Ectodermal cell (in vitro differentiated cells): ENCODE results near the gene CBX7.

Source experiments
- H3K27ac ChIP-seq: 2 replicates; pipeline ENCODE4 v1.7.0; 2013; ENCODE audit warnings: mild to moderate bottlenecking, low read depth, low read length; ENCODE audit not compliant: insufficient read depth, poor library complexity, severe bottlenecking
- H3K27me3 ChIP-seq: 2 replicates; pipeline ENCODE4 v1.7.0; 2013; ENCODE audit warnings: mild to moderate bottlenecking, low read length; ENCODE audit not compliant: insufficient read depth, control insufficient read depth, poor library complexity, severe bottlenecking
- H3K36me3 ChIP-seq: one replicate; pipeline ENCODE4 v1.7.0; 2013; ENCODE audit warnings: low read length; ENCODE audit not compliant: control insufficient read depth, insufficient read depth
- H3K4me1 ChIP-seq: one replicate; pipeline ENCODE4 v1.7.0; 2013; ENCODE audit warnings: low read length; ENCODE audit not compliant: control insufficient read depth, insufficient read depth
- H3K4me3 ChIP-seq: 2 replicates; pipeline ENCODE4 v1.7.0; 2013; ENCODE audit warnings: low read depth, low read length, control low read depth; ENCODE audit not compliant: insufficient read depth
- H3K9me3 ChIP-seq: 2 replicates; pipeline ENCODE4 v1.7.0; 2013; ENCODE audit warnings: mild to moderate bottlenecking, low read length, moderate library complexity; ENCODE audit not compliant: control insufficient read depth
- WGBS, 2 experiments: methylation state at CpG; one replicate each; pipeline ENCODE4 v1.1.7; 2013; ENCODE audit warnings: missing lambda C conversion rate in 2 of 2; 5-methylcytosine and 5-hydroxymethylcytosine counted together

The CBX7 gene

DNA sequence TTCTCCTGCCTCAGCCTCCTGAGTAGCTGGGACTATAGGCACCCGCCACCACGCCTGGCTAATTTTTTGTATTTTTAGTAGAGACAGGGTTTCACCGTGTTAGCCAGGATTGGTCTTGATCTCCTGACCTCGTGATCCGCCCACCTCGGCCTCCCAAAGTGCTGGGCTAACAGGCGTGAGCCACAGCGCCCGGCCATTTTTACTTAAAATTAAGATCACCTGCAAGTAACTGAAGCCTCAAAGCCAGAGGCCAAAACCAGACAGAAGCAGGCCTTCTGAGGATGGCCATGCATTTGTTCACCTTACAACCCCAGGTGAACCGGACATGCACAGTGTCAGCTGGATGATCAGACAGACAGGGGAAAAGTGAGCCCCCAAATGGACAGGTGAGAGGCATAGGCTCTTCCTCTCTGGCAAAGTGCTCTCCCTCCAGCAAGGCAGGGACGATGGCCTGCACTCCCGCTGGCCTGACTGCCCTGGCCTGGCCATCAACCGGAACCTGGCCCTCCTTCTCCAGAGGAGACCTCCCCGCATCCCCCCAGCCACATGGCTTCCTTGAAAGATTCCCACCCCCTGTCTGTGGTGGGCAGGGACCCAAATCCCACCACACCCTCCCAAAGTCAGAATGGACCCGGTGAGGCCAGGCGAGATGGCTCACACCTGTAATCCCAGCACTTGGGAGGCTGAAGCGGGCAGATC lies 29.6 kb downstream of the CBX7 start:
- WGBS, 2 experiments, result 87 to 94% methylated on average over 17 of the region's 17 CpGs
- Histone ChIP-seq H3K27ac (no peak overlapping the region), H3K27me3 (no peaks in the 10 kb centered on the region), H3K36me3 (no peaks in the 10 kb centered on the region), H3K9me3 (no peaks in the 10 kb centered on the region), H3K4me1 (peaks cover 7% of the 10 kb centered on the region), H3K4me3 (no peak overlapping the region)

DNA sequence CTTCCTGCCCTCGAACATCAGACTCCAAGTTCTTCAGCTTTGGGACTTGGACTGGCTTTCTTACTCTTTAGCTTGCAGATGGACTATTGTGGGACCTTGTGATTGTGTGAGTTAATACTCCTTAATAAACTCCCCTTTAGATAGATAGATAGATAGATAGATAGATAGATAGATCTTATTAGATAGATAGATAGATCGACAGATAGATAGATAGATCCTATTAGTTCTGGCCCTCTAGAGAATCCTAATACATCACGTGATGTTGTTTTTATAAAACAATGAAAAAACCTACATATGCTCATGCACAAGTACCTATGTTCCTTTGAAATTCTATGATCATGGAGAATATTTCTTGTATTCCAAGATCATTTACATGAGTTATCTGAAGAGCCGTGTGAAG lies 31.5 kb downstream of the CBX7 start:
- Histone ChIP-seq H3K9me3 (no peaks in the 10 kb centered on the region), H3K4me1 (peaks cover 7% of the 10 kb centered on the region), H3K27ac (no peak overlapping the region), H3K4me3 (no peak overlapping the region), H3K27me3 (no peaks in the 10 kb centered on the region), H3K36me3 (no peaks in the 10 kb centered on the region)
- WGBS, 2 experiments, result 88 to 97% methylated on average over 2 to 4 of the region's 4 CpGs

DNA sequence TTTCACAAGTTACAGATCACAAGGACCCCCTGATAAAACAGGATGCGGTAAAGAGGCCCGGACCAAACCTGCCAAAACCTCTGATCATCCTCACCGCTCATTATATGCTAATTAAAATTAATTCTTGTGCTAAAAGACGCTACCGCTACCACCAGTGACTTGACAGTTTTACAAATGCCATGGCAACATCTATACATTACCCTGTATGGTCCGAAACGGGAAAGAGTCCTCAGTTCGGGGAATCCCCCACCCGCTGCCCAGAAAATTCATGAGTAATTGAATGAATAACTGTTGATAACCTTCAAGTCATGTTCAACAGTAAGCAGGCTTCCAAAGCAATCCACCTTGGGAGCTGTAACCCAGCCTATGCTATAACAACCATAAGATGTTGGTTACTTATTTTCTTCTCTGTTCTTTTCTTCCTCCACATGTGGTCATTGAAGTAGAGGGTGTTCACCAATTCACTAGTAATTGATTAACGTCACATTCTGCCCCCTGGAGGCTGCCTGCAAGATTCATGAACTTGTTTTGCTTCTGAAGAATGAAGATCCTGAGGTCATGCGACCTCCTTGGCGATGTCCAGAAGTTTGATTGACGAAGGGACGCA lies 34.8 kb downstream of the CBX7 start:
- 79 to 82% methylated on average over 14 of the region's 14 CpGs for WGBS, 2 experiments
- no peak overlapping the region for H3K4me3 ChIP-seq
- H3K4me1 ChIP-seq, result no peaks in the 10 kb centered on the region
- peaks cover 19% of the 10 kb centered on the region for H3K27me3 ChIP-seq
- no peaks in the 10 kb centered on the region for H3K9me3 ChIP-seq
- no peaks in the 10 kb centered on the region for H3K36me3 ChIP-seq
- no peak overlapping the region for H3K27ac ChIP-seq

DNA sequence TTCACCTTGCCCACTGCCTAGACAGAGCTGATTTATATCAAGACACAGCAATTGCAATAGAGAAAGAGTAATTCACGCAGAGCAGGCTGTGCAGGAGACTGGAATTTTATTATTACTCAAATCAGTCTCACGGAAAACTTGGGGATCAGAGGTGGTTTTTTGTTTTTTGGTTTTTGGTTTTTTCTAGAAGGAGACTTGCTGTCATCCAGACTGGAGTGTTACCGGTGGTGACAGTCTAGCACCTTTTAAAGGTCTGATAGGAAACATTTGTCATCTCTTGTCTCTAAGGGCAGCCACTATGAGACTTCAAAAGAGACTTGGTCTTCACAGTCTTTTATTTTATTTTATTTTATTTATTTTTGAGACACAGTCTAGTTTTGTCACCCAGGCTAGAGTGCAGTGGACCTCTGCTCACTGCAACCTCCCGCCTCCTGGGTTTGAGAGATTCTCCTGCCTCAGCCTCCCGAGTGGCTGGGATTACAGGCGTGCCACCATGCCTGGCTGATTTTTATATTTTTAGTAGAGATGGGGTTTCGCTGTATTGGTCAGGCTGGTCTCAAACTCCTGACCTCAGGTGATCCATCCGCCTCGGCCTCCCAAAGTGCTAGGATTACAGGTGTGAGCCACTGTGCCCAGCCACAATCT lies 36.4 kb downstream of the CBX7 start:
- peaks cover 2% of the 10 kb centered on the region for H3K4me1 ChIP-seq
- peaks cover 19% of the 10 kb centered on the region for H3K27me3 ChIP-seq
- H3K4me3 ChIP-seq, result no peak overlapping the region
- H3K36me3 ChIP-seq, result no peaks in the 10 kb centered on the region
- no peaks in the 10 kb centered on the region for H3K9me3 ChIP-seq
- H3K27ac ChIP-seq, result no peak overlapping the region
- 94 to 96% methylated on average over 9 of the region's 9 CpGs for WGBS, 2 experiments

DNA sequence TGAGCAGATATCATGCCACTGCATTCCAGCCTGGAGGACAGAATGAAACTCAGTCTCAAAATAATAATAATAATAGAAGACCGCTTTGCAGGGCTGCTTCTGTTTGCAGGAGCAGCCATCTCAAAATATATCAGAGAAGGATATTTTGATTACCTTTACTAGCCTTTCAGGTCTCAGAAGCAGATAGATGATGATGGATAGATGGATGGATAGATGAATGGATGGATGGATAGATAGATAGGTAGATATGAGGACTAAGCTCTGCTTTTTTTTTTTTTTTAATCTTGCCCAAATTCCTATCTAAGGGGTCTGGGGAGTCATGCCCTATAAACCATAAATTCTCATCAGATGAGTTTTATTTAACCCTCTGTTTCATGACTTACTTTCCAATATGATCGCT lies 36.9 kb downstream of the CBX7 start:
- peaks cover 19% of the 10 kb centered on the region for H3K27me3 ChIP-seq
- 85 to 100% methylated on average over 1 to 2 of the region's 2 CpGs for WGBS, 2 experiments

DNA sequence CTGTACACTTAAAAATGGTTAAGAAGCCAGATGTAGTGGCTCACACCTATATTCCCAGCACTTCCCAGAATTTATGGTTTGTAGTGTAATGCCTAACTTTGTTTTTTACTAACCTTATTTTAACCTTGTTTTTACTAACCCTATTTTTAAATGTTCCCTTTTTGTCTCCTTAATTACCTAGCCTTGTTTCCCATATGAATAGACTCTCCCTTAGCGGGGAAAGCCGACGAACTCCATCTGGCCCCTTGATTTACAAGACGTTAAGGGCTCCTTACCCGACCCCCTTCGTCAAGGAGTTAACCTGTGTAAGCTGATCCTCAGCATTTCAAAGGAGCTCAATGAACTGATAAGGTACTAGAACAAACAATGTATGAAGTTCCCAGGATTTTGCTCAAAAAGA lies 38.4 kb downstream of the CBX7 start:
- Histone ChIP-seq H3K27ac (no peak overlapping the region), H3K4me1 (peaks cover 6% of the 10 kb centered on the region), H3K9me3 (no peaks in the 10 kb centered on the region), H3K36me3 (no peaks in the 10 kb centered on the region), H3K4me3 (no peak overlapping the region), H3K27me3 (peaks cover 19% of the 10 kb centered on the region)
- WGBS, 2 experiments, result 2 to 3% methylated on average over 6 of the region's 6 CpGs

More for the DNA sequence above, 36.9 kb downstream of the CBX7 start:
- Histone ChIP-seq H3K36me3 (no peaks in the 10 kb centered on the region), H3K4me1 (peaks cover 6% of the 10 kb centered on the region), H3K4me3 (no peak overlapping the region), H3K9me3 (no peaks in the 10 kb centered on the region), H3K27ac (no peak overlapping the region)

DNA sequence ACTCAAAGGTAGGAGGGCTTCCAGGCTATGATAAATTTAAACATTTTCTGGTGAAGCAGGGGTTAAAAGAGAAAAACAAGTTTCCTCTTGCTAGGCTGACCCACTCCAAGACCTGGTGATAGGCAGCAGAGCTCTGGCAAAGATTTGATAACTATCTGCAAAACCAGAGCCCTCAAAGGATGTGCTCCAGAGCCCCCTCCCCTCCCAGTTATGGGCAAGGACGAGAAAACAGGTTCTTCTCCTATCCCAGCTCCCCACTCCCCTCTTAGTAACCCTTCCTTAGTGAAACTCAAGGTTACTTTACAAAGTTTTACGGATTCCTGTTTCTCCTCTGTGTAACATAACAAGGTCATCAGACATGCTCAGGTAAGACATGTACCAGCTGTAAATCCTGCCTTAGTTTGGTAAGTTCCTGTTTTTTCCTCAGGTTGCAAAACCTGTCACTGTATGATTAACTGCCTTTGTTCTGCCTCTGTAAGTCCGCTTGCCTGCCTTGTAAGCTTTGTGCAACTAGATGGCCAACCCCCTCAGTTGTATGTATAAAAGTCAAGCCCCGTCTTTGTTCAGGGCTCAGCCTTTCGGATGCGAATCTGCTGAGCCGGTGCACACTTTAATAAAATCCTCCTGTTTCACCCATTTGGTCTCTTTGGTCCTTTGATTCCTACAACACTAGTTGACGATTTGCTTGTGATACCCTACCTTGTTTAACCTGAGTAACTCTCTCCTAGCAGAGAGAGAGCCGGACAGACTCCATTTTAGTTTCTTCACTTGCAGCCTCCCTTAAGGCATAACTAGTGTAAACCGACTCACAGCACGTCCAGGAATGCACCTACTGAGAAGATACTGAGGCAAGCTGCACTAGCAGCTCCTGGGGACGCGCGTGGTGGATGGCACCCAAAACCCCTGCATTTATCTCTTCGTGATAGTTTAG lies 41.6 kb downstream of the CBX7 start:
- no peak overlapping the region for H3K4me3 ChIP-seq
- no peaks in the 10 kb centered on the region for H3K9me3 ChIP-seq
- WGBS, 2 experiments, result 67 to 68% methylated on average over 15 of the region's 15 CpGs
- peaks cover 19% of the 10 kb centered on the region for H3K27me3 ChIP-seq
- H3K27ac ChIP-seq, result no peak overlapping the region
- H3K36me3 ChIP-seq, result no peaks in the 10 kb centered on the region
- H3K4me1 ChIP-seq, result peaks cover 6% of the 10 kb centered on the region

DNA sequence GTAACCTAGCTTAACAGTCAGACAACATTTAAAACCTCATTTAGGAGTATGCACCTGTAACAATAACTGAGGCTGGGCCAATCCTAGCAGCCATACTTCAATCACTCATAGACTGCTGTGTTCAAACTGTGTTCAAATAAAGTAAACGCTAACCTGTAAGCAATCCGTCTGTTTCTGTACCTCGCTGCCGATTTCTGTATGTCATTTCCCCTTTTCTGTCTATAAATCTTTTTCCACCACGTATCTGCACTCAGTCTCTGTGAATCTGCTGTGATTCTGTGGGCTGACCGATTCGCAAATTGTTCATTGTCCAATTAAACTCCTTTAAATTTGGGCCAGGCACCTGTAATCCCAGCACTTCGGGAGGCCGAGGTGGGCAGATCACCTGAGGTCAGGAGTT lies 43.1 kb downstream of the CBX7 start:
- 91 to 92% methylated on average over 9 of the region's 9 CpGs for WGBS, 2 experiments
- Histone ChIP-seq H3K4me1 (peaks cover 6% of the 10 kb centered on the region), H3K27me3 (peaks cover 7% of the 10 kb centered on the region), H3K9me3 (no peaks in the 10 kb centered on the region), H3K27ac (no peak overlapping the region), H3K4me3 (no peak overlapping the region), H3K36me3 (no peaks in the 10 kb centered on the region)

DNA sequence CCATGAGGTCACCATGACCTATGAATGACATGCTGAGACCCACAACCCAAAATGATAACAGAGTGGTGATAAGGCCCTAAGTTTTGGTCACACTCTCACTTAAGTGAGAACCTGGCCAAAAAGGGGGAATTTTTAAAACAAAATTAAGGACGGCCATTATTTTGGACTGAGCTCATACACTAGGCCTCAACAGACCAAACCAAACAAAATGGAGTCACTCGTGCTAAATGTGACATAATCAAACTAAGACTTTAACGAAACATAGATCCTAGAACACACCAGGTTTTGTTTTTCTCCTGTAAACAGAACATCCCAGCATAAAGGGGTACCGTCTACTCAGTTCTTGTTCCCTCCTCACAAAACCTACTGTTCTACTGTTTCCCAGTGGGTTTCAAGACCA lies 44.0 kb downstream of the CBX7 start:
- no peak overlapping the region for H3K27ac ChIP-seq
- 89 to 91% methylated on average over 4 of the region's 4 CpGs for WGBS, 2 experiments
- no peak overlapping the region for H3K4me3 ChIP-seq
- no peaks in the 10 kb centered on the region for H3K36me3 ChIP-seq
- H3K27me3 ChIP-seq, result no peaks in the 10 kb centered on the region
- no peaks in the 10 kb centered on the region for H3K9me3 ChIP-seq
- peaks cover 6% of the 10 kb centered on the region for H3K4me1 ChIP-seq

DNA sequence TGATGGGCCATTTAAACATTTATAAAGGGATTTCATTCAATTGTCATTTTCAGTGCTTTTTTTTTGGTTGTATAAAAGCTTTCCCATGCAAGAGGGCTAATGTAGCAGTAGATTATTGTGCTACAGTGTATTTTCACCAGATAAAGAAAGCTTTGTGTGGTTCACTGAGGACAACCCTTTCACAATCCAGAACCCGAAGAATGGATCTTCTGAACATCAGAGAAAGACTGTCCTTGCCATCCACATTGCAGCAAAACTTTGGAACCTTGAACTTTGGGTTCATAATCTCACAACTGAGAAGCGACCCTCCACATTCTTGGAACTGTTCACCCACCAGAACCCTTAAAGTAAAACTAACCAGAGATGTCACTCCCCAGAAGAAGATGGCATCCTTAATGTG lies 46.2 kb downstream of the CBX7 start:
- Histone ChIP-seq H3K9me3 (no peaks in the 10 kb centered on the region), H3K27ac (no peak overlapping the region), H3K4me3 (no peak overlapping the region), H3K4me1 (peaks cover 6% of the 10 kb centered on the region), H3K36me3 (no peaks in the 10 kb centered on the region), H3K27me3 (no peaks in the 10 kb centered on the region)
- WGBS, 2 experiments, result 90 to 92% methylated on average over 2 of the region's 2 CpGs
